SH-SY5Y (cell line): Measurements from ENCODE around the gene DLG1.

ENCODE experiments used
- GATA2 ChIP-seq: IDR thresholded peaks from 2 replicates; pipeline ENCODE4 v1.6.1; 2011; ENCODE audit warnings: mild to moderate bottlenecking, low read depth, low read length
- GATA3 ChIP-seq: IDR thresholded peaks from 2 replicates; pipeline ENCODE4 v1.6.1; 2011; ENCODE audit warnings: low read depth, mild to moderate bottlenecking, low read length, moderate library complexity

DLG1 gene

GRCh38 chr3:197029511-197030167 lies 268.8 kb downstream of the DLG1 start, which contains the start of gene MELTF:
Gene MELTF (minus strand): TSS chr3:197029817. CDS start chr3:197029702, 115 bp downstream.
- no peak for TF ChIP-seq GATA3
- no peak for TF ChIP-seq GATA2

DNA sequence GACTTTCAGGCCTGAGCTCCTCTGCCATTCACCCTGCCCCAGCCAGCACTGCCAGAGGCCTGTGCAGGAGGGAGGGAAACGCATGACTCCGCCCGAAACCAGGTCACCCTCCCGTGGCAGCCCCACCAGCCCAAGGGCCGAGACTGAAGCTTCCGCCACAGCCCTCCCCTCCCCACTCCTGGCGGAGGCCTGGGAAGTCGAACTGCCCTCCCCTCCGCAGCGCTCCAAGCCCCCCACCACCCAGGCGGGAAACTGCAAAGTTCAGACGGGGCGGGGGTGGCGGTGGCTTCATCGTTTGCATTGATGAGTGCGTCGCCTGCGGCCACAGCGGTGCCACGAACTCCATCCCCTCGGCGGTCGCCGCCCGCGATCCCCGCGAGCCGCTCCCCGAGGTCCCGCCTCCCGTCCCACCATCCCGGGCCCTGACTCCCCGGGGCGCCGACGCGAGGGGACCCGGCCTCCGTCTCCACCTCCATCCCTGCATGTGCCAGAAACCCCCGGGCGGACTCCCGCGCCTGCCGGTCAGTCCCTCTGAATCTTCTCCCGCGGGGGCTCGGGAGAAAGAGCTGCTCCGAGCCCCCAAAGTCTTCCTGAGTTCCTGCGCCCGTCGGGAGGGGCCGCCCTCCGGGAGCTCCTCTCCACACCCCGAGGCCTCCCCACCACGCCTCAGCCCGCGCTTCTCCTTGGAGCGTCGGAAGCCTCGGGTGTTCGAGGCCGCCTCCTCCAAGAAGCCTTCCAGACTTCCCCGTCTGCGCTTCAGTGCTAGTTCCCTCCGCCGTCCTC lies 269.5 kb downstream of the DLG1 start:
- TF ChIP-seq GATA3 (no peak), GATA2 (no peak)

DNA sequence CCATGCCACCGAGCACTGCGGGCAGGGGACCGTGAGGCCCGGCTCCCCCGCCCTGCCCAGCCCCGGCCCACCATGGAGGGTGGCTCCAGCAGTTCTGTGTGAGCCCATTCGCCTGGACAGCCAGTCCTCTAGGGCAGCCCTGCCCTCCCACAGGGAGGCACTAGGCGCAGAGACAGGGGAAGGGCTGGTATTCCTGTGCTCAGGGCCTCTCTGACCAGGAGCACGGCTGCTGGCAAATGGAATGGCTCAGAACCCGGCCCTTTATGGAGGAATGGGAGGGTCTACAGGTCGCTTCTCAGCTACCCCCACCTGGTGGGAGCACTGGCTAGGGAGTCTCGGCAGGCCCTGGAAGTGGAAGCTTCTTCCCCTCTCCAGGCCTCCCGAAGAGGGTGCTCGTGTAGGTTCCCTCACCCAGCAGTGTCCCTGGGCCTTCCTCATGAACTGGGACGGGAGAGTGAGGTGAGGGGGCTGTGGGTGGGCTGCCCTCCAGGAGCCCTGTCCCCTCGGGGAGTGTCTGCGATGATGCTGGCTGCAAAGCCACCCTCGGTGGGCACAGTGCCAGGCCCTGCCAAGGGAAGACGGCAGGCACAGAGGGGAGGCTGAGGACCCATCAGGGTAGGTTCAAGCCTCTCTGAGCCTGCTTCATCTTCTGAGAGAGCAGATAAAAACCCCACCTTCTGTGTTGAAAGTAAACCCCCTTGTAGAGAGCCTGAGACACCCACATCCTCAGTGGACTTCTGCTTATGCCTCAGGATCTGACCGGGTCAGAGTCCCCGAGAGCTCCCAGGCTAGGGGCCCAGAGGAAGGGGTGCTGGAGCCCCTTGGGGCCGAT lies 270.3 kb downstream of the DLG1 start:
- no peak for TF ChIP-seq GATA2
- TF ChIP-seq GATA3: no peak

- TF ChIP-seq GATA2 (no peak), GATA3 (no peak)
Observed at GRCh38 chr3:197027151-197027895, 271.1 kb downstream of the DLG1 start.

DNA sequence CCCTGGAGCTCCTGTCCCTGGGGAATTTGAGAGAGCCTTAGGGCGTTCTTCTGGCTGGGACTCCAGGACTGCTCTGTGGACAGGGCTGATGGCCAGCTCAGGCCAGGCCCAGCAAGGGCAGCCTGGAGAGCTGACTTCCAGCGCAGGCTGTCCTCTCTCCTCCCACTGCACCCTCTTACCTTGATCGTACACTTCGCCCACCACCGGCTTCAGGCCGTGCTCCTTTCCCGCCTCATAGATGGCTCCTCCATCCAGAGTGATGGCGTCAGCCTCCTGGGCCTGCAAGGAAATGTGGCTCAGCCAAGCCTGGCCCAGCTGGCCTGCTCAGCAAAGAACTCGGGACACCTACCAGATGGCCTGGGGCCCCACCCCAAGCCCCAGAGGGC lies 271.9 kb downstream of the DLG1 start:
- TF ChIP-seq GATA3: no peak
- TF ChIP-seq GATA2: no peak

- TF ChIP-seq GATA2 (no peak), GATA3 (no peak)
Observed at GRCh38 chr3:197025736-197026480, 272.5 kb downstream of the DLG1 start.

- TF ChIP-seq GATA3 (no peak), GATA2 (no peak)
Observed at GRCh38 chr3:197024881-197025735, 273.3 kb downstream of the DLG1 start.

GRCh38 chr3:197023998-197024651 lies 274.3 kb downstream of the DLG1 start:
- no peak for TF ChIP-seq GATA3
- no peak for TF ChIP-seq GATA2

DNA sequence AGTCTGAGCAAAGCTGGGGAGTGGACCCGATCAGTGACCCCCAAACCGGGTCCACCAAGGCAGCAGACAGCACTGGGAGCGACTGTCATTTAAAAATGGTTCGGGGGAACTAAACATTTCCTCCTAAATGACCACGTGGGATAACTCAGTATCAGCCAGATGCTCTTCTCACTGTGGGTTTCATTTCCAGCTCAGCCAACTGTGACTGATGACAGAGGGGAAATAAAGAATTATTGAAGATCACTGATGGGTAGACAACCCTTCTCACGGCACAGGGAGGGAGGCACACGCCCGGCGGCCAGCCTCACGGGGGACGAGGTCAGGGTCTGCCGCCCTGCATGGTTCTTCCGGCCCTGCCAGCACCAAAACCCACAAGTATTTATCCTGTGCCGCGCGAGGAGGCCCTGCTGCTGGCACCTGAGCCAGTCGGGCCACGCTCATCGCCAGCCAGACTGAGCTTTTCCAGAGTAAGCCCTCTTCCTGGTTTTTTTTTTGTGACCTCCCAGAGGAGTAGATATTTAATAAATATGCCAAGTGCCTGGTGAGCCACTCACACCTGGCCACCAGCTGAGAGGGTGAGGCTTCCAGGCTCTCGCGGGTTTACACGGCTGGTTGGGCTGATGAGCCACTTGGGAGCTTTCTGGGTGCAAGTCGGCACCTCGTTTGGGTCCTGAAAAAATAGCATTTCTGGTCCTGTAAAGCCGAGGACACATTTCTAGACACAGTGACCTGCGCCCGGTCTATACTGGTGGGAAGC lies 275.0 kb downstream of the DLG1 start:
- TF ChIP-seq GATA2: no peak

DNA sequence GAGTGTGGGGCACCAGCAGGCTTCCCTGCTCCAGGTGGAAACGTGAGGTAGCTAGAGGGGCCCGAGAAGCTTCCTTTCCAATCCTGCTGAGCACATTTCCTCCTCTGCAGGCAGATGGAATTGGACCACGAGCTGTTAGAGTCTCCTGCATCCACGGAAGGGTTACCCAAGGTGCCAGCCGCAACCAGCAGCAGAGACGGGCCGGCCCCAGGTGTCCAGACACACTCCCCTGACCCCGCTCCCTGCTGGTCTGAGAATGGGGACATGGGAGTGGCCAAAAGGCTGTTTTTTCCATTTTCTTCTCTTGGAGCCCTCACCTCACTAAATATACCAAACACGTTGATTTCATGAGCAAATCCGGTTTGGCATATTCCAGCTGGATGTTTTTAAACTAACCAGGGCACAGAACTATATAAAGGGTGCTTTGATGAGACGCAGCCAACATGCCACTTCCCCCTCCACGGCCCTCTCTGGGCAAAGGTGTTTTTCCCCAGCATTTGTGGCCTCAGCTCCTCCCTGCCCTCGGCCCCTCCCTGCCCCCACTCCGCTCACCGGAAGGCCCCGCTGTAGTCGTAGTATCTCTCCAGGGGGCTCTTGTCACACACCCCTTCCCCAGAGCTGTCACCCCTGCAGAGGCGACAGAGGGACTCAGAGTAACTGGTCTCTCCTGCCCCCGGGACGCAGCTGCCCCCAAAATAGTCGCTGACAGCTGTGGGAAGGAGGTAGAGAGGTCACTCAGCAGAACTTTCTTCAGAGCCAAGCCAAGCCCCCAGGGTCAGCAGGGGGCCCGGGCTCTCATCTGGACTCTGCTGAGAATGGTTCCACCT lies 275.8 kb downstream of the DLG1 start:
- TF ChIP-seq GATA3 (no peak), GATA2 (no peak)
